Activated CD4-positive, alpha-beta T cell treated with anti-CD3 and anti-CD28 coated beads, Interleukin-2, amount 50 U/mL, for 4 hours (primary cell): ENCODE measurements around the gene HAGHL.
"Not testable (repeated sequence)": the region's sequence is repeated elsewhere in the genome, so short reads cannot be mapped to it uniquely, and the experiment has no call there.

Experiments
- DNase-seq, 2 experiments: peaks; one replicate each; pipeline ENCODE4 v3.0.0-alpha.2; 2020

Gene HAGHL

DNA sequence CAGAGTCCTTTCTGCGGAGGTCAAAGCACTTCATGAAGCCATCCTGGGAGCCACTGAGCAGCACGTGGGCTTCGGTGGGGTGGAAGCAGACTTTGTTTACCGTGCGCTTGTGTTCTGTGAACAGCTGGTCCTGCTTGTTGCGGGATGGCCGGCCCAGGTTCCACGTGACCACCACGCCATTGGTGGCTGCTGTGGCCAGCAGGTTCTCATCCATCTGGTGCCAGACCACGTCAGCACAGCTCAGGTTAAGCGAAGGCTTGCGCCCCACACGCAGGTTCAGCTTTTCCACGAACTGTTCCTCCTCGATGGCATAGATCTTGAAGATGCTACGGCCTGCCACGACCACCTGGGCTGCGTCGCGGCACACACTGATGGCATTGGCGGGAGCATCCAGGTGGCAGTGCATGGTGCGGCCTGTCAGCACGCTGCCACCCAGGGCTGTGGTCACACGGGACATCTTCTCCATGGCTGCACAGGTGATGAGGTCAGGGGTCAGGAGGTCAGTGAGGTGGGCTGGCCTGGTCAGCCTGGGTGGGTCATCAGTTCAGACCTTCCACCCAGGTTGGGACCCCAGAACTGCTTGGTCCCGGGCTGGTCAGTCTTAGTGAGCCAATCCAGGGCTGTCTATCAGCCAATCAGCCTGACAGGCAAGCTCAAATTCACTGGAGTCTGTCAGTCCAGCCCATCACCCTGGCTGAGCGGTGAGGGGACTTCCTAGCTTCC is 37.6 kb upstream of the HAGHL start:
- no peak for DNase-seq

DNA sequence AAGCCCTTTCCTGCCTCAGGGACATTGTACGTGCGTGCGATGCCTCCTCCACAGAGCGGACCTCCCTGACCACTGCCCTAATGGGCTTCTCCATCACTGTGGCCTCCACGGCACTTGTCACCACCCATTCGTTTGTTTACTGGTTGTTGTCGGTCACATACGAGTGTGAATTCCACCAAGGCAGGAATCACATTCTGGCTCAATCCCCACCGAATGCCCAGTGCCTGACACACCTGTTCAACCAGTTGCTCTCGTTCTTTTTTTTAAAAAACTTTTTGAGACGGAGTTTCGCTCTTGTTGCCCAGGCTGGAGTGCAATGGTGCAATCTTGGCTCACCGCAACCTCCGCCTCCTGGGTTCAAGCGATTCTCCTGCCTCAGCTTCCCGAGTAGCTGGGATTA is 35.7 kb upstream of the HAGHL start:
- DNase-seq, result not testable (repeated sequence)

GRCh38 chr16:692356-693108 is 34.4 kb upstream of the HAGHL start:
- DNase-seq, result no peak

DNA sequence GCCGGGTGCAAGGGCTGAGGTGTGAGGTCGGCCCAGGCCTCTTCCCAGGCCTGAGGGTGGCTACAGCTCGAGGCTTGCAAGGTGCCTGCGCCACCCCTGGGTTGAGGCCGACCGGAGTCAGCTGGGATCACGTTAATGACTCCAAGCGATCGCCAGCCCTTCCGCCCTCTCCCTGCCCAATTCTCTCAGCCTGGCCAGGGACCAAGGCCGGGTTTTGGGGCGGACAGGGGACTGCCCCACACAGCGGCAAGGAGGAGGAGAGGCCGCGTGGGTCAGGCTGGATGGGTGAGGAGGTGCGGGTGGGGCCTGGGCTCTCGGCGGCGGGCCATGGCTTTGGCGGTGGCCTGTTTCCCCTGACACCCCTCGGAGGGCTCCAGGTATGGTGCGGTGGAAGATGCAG is 33.5 kb upstream of the HAGHL start:
- no peak for DNase-seq

- DNase-seq, result no peak
These were observed 33.1 kb upstream of the HAGHL start for GRCh38 chr16:693766-694165.

GRCh38 chr16:694187-694862 is 32.6 kb upstream of the HAGHL start:
- DNase-seq, result no peak

GRCh38 chr16:694863-695354 is 32.0 kb upstream of the HAGHL start:
- no peak for DNase-seq

- DNase-seq, result peak; percentile 54 to 56
These were observed 31.4 kb upstream of the HAGHL start for GRCh38 chr16:695355-696089.

DNA sequence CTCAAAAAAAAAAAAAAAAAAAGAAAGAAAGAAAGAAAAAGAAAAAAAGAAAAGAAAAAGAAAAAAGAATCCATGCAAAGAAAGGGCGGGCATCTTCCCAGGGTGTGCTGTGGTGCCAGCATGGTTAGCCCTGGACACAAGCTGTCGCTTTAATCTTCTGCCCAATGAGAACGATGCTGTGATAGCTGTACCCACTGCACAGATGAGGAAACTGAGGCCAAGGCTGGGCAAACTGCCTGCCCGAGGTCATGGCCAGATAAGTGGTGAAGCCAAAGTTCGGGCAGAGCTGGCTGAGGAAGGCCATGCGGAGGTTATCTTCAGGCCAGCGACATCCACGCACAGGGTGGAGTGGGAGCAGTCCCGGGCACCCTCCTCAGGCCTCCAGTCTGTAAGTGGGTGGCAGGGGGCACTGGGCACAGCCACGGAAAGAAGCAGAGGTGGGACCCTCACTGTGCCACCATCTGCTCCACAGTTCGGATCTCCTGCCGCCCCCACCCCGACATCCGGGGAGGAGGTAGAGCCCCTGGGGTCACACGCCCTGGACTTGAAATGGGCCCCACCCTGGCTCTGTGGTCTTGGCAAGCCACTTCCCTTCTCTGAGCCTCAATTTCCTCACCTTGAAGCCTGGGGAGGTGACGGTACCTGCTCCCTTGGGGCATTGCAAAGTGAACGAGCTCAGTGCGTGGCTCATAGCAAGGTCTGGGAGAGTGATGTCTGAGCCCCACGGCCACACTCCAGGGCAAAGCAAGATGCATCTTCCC is 27.8 kb upstream of the HAGHL start:
- DNase-seq, result no peak

- DNase-seq, result peak in 1 of 2 experiments; percentile 37
These were observed 26.0 kb upstream of the HAGHL start for GRCh38 chr16:700684-701584.

- no peak for DNase-seq
These were observed 24.6 kb upstream of the HAGHL start for GRCh38 chr16:702341-702740.

GRCh38 chr16:703406-703805 is 23.5 kb upstream of the HAGHL start:
- no peak for DNase-seq

GRCh38 chr16:704047-704446 is 22.9 kb upstream of the HAGHL start:
- no peak for DNase-seq

DNA sequence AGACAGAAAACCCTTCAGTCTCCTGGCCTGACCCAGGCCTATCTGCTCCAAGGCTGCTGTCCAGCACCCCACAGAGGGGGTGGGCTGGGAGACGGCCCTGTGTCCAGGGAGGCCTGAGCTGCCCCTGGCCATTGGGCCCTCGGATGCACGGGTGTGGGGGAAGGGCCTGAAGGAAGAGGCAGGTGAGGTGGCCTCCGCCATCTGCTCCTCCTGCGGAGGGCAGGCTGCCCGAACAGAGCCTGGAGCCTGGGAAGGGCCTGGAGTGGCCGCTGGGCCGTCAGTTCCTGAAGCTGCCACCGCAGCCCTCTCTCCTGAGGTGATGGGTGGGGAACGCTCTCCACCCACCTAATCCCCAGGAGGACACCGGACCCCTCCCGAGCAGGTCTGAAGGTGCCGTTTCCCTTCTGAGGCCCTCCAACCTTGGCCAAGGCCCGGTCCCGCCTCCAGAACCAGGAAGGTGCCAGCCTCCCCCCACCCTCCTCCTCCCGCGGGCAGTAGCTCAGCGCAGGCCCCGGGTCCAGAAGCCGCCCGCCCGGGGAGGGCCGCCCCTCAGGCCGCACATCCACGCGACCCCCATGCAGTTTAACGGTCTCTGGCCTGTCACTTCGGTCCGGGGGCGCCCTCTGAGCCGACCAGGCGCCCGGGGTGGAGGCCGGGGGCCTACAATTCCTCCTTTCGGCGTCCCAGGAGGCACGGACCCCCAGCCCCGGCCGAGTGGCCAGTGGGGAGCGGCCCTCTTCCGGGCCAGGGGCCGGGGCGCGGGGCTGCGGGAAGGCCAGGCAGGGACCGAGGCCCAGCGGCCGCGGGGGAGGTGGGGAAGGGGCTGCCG is 22.1 kb upstream of the HAGHL start:
- DNase-seq, result no peak

- no peak for DNase-seq
These were observed 21.3 kb upstream of the HAGHL start, which contains the start of gene FBXL16 for GRCh38 chr16:705431-706188. FBXL16 (minus strand) TSS chr16:705801; CDS start chr16:697405, 8,396 bp downstream.

GRCh38 chr16:706189-707061 is 20.5 kb upstream of the HAGHL start:
- no peak for DNase-seq

DNA sequence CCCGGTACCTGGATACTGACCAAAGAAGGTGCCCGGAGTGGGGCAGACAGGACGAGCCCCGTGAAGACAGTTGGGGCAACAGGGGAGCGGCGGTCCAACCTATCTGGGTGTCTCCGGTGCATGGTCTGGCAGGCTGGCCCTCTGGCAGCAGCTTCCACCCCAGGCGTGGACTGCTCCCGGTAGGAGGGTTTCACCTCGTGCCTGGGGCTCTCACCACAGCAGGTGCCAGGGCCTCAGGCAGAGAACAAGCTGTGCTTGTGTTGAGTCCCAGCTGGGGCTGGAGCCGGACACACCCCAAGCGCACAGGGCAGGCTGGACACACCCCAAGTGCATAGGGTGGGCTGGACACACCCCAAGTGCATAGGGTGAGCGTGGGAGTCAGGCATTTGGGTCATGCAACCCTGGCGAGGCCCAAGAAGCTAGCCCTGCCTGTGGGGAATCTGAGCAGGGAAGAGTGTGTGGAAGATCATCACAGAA is 19.8 kb upstream of the HAGHL start:
- DNase-seq, result no peak

DNA sequence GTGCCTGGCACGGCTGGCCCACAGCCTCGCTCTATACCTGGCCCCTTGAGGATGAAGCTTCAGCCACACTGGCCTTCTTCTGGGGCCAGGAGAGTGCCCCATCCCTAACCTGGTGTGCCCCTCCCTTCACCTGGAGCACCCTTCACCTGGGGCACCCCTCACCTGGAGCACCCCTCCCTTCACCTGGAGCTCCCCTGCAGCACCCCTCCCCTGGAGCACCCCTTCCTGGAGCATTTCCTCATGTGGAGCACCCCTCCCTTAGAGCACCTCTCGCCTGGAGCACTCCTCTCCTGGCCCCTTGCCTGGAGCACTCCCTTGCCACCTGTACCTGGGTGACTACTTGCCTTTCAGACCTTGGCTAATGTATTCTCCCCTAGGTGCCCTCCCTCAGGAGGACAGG is 18.9 kb upstream of the HAGHL start:
- no peak for DNase-seq
